K562 (cell line): ENCODE results near the gene CAPN7. TPM values are rescaled to one million over a fixed set of nuclear protein-coding genes. Genes with fewer than 3 reads are reported as not detected.

Source experiments
- BCOR ChIP-seq: fragments of 450-650 bp; IDR thresholded peaks from 2 replicates; pipeline ENCODE4 v1.6.1; 2016
- CBFA2T3 ChIP-seq: fragments of 450-650 bp; IDR thresholded peaks from 2 replicates; pipeline ENCODE4 v1.6.1; 2017
- CBX8 ChIP-seq: fragments of 200-600 bp; sonication (generic); IDR thresholded peaks from 2 replicates; pipeline ENCODE4 v1.6.1; 2012; ENCODE audit warnings: borderline replicate concordance, mixed run types, low read depth, mild to moderate bottlenecking, moderate library complexity, mixed read lengths, low read length, control low read depth, inconsistent platforms; ENCODE audit not compliant: poor library complexity, severe bottlenecking; ENCODE audit errors: extremely low read depth
- CHCHD3 ChIP-seq: fragments of 250-450 bp; sonication (Bioruptor Pico); IDR thresholded peaks from 2 replicates; pipeline ENCODE4 v2.1.2; 2022; ENCODE audit warnings: mild to moderate bottlenecking
- DIDO1 ChIP-seq: fragments of 450-650 bp; IDR thresholded peaks from 2 replicates; pipeline ENCODE4 v1.6.1; 2016; ENCODE audit warnings: low read depth, missing biosample characterization, missing genetic modification characterization
- GABPB1 ChIP-seq: sonication (generic); formaldehyde crosslinking; IDR thresholded peaks from 2 replicates; pipeline ENCODE4 v1.8.0; 2022; ENCODE audit warnings: mild to moderate bottlenecking, missing genetic modification reagents
- HDAC1 ChIP-seq, 2 experiments: fragments of 450-650 bp; IDR thresholded peaks; 2 replicates each; pipeline ENCODE4 v1.6.1; 2016 to 2017; ENCODE audit warnings: inconsistent platforms in 1 of 2, mild to moderate bottlenecking in 1 of 2, moderate library complexity in 1 of 2
- HDGF ChIP-seq: fragments of 450-650 bp; IDR thresholded peaks from 2 replicates; pipeline ENCODE4 v1.6.1; 2016
- MAX ChIP-seq: sonication (generic); formaldehyde crosslinking; IDR thresholded peaks from 2 replicates; pipeline ENCODE4 v1.9.0; 2022; ENCODE audit warnings: mild to moderate bottlenecking, missing genetic modification reagents
- MBD2 ChIP-seq: sonication (generic); IDR thresholded peaks from 2 replicates; pipeline ENCODE4 v1.6.1; 2016; ENCODE audit warnings: low read depth, borderline replicate concordance
- NFE2L1 ChIP-seq: fragments of 450-650 bp; IDR thresholded peaks from 2 replicates; pipeline ENCODE4 v1.6.1; 2016; ENCODE audit warnings: missing genetic modification characterization, low read depth, mild to moderate bottlenecking, missing compliant biosample characterization, moderate library complexity, borderline replicate concordance
- RAD21 ChIP-seq, 2 experiments: fragments of 250-450 bp in 1 of 2; fragments of 450-650 bp in 1 of 2; sonication (Bioruptor Pico) in 1 of 2; formaldehyde crosslinking in 1 of 2; IDR thresholded peaks in 1 of 2; conservative IDR thresholded peaks in 1 of 2; 2 replicates each; pipeline versions ENCODE4 v1.4.0 to v1.8.0; 2020 to 2022; ENCODE audit warnings: mild to moderate bottlenecking in 2 of 2, moderate library complexity in 1 of 2
- SMARCA4 ChIP-seq: fragments of 450-650 bp; IDR thresholded peaks from 2 replicates; pipeline ENCODE4 v1.6.1; 2016
- SRF ChIP-seq, 2 experiments: fragments of 250-450, 450-650 bp in 1 of 2; sonication (Bioruptor Pico) in 1 of 2; sonication (generic) in 1 of 2; formaldehyde crosslinking; IDR thresholded peaks; 2 replicates each; pipeline versions ENCODE4 v1.5.0 to v1.5.1; 2020 to 2022; ENCODE audit warnings: mild to moderate bottlenecking in 1 of 2, missing genetic modification reagents in 1 of 2
- TRIM28 ChIP-seq: fragments of 450-650 bp; IDR thresholded peaks from 2 replicates; pipeline ENCODE4 v1.6.1; 2017
- XRCC4 ChIP-seq: IDR thresholded peaks from one replicate; pipeline ENCODE4 v1.6.1; 2011; ENCODE audit not compliant: insufficient read depth, insufficient read length; ENCODE audit errors: extremely low read depth
- ZFP1 ChIP-seq: fragments of 450-650 bp; formaldehyde crosslinking; IDR thresholded peaks from 2 replicates; pipeline ENCODE4 v1.4.0; 2020; ENCODE audit warnings: mild to moderate bottlenecking, mixed read lengths
- ZFP91 ChIP-seq: sonication (generic); formaldehyde crosslinking; IDR thresholded peaks from 2 replicates; pipeline ENCODE4 v1.8.0; 2022; ENCODE audit warnings: mild to moderate bottlenecking, missing genetic modification reagents
- ZNF140 ChIP-seq: fragments of 250-450 bp; sonication (Bioruptor Pico); IDR thresholded peaks from 2 replicates; pipeline ENCODE4 v1.8.0; 2021; ENCODE audit warnings: moderate library complexity, mild to moderate bottlenecking, inconsistent platforms
- ZNF24 ChIP-seq: fragments of 450-650 bp; IDR thresholded peaks from 2 replicates; pipeline ENCODE4 v1.6.1; 2016
- ZNF263 ChIP-seq: sonication (generic); formaldehyde crosslinking; IDR thresholded peaks from 2 replicates; pipeline ENCODE4 v1.8.0; 2022; ENCODE audit warnings: mild to moderate bottlenecking, missing genetic modification reagents, borderline replicate concordance
- ZNF717 ChIP-seq: fragments of 250-450 bp; sonication (Bioruptor Pico); IDR thresholded peaks from 2 replicates; pipeline ENCODE4 v1.5.0; 2021
- polyA plus RNA-seq, 8 experiments: library from polyadenylated mRNA; depleted of rRNA in 4 of 8; stranded (reverse) in 5 of 8; unstranded in 3 of 8; fragments of >200 nt; fragmentation: Nextera tagmentation in 2 of 8; fragmentation: Illumina TruSeq in 1 of 8; extraction: Ambion mirVana in 2 of 8; extraction: Trizol in 1 of 8; gene quantifications; 2 replicates each; pipeline versions ENCODE4 v1.2.1 to v1.2.3, GENCODE V29; 2011 to 2014; ENCODE audit warnings: inconsistent platforms in 1 of 8, missing spikeins in 1 of 8
- total RNA-seq, 7 experiments: library from RNA; depleted of rRNA in 6 of 7; stranded (reverse); fragments of >200 nt in 6 of 7; fragmentation: Illumina TruSeq in 2 of 7; extraction: Trizol in 2 of 7; gene quantifications; 2 replicates each; pipeline versions ENCODE4 v1.2.1 to v1.2.3, GENCODE V29; 2011 to 2021; ENCODE audit warnings: low replicate concordance in 1 of 7
- TF ChIP-seq, protein P1 (sequence below): conservative IDR thresholded peaks from 2 replicates; pipeline ENCODE4 v1.6.1; 2011; ENCODE audit warnings: low read depth, mild to moderate bottlenecking, low read length; ENCODE audit not compliant: control insufficient read depth
- TF ChIP-seq, protein P2 (sequence below): fragments of 250-450 bp; sonication (Bioruptor Pico); IDR thresholded peaks from 2 replicates; pipeline ENCODE4 v1.4.0; 2020; ENCODE audit warnings: mild to moderate bottlenecking

Gene CAPN7
- total and polyA plus RNA-seq, 9 of the 15 experiments (the other 6 are each of a cell fraction or from before 2014, with no cell fraction given): 6.5 to 42.7 (median 32.7) TPM

DNA sequence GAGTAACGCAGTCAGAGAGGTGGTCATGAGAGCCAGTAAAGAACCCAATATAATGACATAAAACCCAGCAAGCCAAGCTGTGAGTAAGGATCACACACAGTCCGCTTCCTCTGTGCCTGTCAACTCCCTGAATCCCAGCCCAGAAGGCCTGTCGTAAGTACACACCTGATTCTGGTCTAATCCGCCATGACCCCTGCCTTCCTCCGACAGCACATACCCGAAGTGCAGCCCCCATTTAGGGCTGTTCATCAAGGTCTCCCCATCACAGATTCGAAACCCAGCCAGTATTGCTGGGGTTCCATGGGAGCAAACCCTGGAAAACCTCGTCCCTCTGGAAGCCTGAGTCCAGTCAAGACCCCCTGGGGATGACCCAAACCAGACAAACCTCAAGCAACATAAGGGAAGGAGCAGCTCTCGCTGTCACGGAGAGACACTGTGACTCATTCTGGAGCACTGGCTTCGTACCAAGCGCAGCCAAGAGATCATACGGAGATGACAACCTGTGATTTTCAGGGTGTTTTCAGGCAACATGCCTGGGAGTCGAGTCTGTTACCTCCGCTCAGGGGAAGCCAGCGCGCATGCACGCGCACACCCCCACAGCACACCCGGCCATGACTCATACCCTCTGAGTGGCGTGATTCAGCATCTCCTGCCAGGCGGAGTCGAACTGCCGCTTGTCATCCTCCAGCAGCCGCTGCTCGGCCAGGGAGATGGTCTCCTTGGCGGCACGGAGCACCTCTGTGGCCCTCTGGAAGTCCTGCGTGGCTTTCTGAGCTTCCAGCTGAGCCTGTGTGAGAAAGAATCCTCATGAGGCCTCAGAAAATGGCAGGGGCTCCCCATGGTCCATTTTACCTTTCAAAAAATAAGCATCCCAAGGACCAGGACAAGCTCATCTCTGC lies 63.3 kb downstream of the CAPN7 start (continued):
- TF ChIP-seq RAD21 (CRISPR knock-in tag; conservative IDR thresholded peaks at IDR 0.05 in 1 of 2, IDR thresholded peaks at IDR 0.05 in 1 of 2): peak; percentile 56 to 58
- TF ChIP-seq HDAC1 (IDR thresholded peaks at IDR 0.05): peak in 1 of 2 experiments; percentile 92; a peak in 2 of 4 replicates
- TF ChIP-seq ZNF140 (CRISPR knock-in tag): no peak
- peak; percentile 84 for TF ChIP-seq GABPB1 (CRISPR knock-in tag)
- TF ChIP-seq MBD2: no peak
- TF ChIP-seq BCOR: peak; percentile 57; the same call in 1 of the 2 replicates
- peak; percentile 97 for TF ChIP-seq MAX (CRISPR knock-in tag)
- no peak for TF ChIP-seq XRCC4
- TF ChIP-seq CHCHD3 (CRISPR knock-in tag): no peak
- 0 out of 2 replicates have a peak, but pooled peaks have one; percentile 27 for TF ChIP-seq TRIM28
- peak; percentile 35; the same call in 1 of the 2 replicates for TF ChIP-seq ZNF24
- TF ChIP-seq ZNF717 (CRISPR knock-in tag): no peak
- TF ChIP-seq ZFP91: no peak
- peak in 1 of 2 experiments; percentile 53; a peak in 1 of 4 replicates for TF ChIP-seq SRF (CRISPR knock-in tag; IDR thresholded peaks at IDR 0.05)
- TF ChIP-seq SMARCA4: peak; percentile 96
- TF ChIP-seq HDGF: peak; percentile 60; the same call in 1 of the 2 replicates
- TF ChIP-seq DIDO1: no peak
- no peak for TF ChIP-seq CBX8
- peak; percentile 44; the same call in 1 of the 2 replicates for TF ChIP-seq NFE2L1 (tag)
- peak; percentile 65; the same call in 1 of the 2 replicates for TF ChIP-seq ZNF263 (CRISPR knock-in tag)
- TF ChIP-seq ZFP1 (CRISPR knock-in tag): 0 out of 2 replicates have a peak, but pooled peaks have one; percentile 40
- peak; percentile 84 for TF ChIP-seq CBFA2T3
- TF ChIP-seq, protein P1, sequence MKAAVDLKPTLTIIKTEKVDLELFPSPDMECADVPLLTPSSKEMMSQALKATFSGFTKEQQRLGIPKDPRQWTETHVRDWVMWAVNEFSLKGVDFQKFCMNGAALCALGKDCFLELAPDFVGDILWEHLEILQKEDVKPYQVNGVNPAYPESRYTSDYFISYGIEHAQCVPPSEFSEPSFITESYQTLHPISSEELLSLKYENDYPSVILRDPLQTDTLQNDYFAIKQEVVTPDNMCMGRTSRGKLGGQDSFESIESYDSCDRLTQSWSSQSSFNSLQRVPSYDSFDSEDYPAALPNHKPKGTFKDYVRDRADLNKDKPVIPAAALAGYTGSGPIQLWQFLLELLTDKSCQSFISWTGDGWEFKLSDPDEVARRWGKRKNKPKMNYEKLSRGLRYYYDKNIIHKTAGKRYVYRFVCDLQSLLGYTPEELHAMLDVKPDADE: peak; percentile 71; the same call in 1 of the 2 replicates
- TF ChIP-seq, protein P2, sequence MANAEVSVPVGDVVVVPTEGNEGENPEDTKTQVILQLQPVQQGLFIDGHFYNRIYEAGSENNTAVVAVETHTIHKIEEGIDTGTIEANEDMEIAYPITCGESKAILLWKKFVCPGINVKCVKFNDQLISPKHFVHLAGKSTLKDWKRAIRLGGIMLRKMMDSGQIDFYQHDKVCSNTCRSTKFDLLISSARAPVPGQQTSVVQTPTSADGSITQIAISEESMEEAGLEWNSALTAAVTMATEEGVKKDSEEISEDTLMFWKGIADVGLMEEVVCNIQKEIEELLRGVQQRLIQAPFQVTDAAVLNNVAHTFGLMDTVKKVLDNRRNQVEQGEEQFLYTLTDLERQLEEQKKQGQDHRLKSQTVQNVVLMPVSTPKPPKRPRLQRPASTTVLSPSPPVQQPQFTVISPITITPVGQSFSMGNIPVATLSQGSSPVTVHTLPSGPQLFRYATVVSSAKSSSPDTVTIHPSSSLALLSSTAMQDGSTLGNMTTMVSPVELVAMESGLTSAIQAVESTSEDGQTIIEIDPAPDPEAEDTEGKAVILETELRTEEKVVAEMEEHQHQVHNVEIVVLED (CRISPR knock-in tag): peak; percentile 47; the same call in 1 of the 2 replicates
